Urinary bladder (tissue), 4 donors: ENCODE measurements around the gene HMCN2. TPM values are rescaled to one million over a fixed set of nuclear protein-coding genes. Genes with fewer than 3 reads are reported as not detected.

ENCODE experiments used
- DNase-seq: peaks from one replicate; pipeline ENCODE4 v3.0.0-alpha.2; 2015; ENCODE audit errors: extremely low spot score
- H3K27ac ChIP-seq: one replicate; pipeline ENCODE4 v1.5.1; 2013; ENCODE audit warnings: low read depth, mild to moderate bottlenecking, moderate library complexity
- H3K36me3 ChIP-seq: one replicate; pipeline ENCODE4 v1.6.1; 2013; ENCODE audit warnings: mild to moderate bottlenecking, moderate library complexity; ENCODE audit not compliant: insufficient read depth
- H3K4me1 ChIP-seq: one replicate; pipeline ENCODE4 v1.6.1; 2013; ENCODE audit warnings: mild to moderate bottlenecking, moderate library complexity; ENCODE audit not compliant: insufficient read depth
- H3K4me3 ChIP-seq: one replicate; pipeline ENCODE4 v1.5.1; 2013; ENCODE audit warnings: low read depth, low read length
- WGBS: extraction: QIAGEN DNeasy Blood & Tissue Kit; methylation state at CpG from one replicate; pipeline ENCODE4 v1.1.7; 2013; 5-methylcytosine and 5-hydroxymethylcytosine counted together
- polyA plus RNA-seq: library from polyadenylated mRNA; stranded (reverse); fragments of 200-250 nt; gene quantifications from one replicate; pipeline ENCODE4 v1.2.3, GENCODE V29; 2013
- total RNA-seq: library from RNA; depleted of rRNA; stranded (reverse); fragments of >200 nt; gene quantifications from one replicate; pipeline ENCODE4 v1.2.3, GENCODE V29; 2014
- donor health status: healthy with polysubstance abuse.
- donor health status: healthy.

HMCN2 gene
- total and polyA plus RNA-seq, 2 donors: 14.6 to 15.9 TPM

DNA sequence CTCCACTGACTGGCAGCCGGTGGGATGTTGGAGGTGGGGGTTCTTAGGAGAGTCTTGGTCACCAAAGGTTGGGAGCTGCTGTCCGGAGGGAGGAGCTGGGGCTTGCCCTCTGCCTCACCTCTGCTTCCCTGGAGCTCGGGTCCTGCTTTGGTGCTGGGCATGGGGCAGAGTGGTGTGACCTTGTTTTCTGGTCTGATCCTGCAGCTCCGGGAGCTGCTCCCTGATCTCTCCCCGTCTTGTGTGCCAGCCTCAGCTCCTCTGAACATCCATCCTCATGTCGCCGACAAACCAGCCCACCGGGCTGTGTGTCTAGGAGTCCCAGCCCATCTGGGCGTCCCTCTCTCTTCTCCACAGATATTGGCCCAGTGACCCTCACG, 18.7 kb downstream of the HMCN2 start:
- WGBS: 80% methylated on average over 10 of the region's 10 CpGs
- no peak overlapping the region for H3K27ac ChIP-seq

DNA sequence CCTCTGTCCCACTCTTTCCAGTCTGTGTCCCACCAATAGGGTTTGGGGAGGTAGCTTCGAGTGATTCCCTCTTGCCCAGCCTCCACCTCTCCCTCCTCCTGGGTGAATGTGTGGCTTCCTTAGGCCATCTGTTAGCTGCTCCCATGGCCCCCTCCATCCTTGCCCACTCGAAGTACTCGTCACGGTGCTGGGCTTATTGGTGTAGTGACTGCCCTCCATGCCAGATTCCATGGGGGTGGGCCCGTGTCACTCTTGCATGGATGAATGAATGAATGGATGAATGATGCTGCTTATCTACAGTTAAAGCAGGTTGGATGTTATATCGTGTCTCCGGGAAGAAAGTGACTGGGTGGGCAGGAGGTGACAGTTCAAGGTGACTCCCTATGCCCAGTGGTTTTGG, 19.1 kb downstream of the HMCN2 start:
- no peak overlapping the region for H3K27ac ChIP-seq

More for the DNA sequence above, 18.7 kb downstream of the HMCN2 start:
- Histone ChIP-seq H3K4me1 (no peaks in the 10 kb centered on the region), H3K4me3 (no peak overlapping the region), H3K36me3 (no peaks in the 10 kb centered on the region)
- no peak for DNase-seq

DNA sequence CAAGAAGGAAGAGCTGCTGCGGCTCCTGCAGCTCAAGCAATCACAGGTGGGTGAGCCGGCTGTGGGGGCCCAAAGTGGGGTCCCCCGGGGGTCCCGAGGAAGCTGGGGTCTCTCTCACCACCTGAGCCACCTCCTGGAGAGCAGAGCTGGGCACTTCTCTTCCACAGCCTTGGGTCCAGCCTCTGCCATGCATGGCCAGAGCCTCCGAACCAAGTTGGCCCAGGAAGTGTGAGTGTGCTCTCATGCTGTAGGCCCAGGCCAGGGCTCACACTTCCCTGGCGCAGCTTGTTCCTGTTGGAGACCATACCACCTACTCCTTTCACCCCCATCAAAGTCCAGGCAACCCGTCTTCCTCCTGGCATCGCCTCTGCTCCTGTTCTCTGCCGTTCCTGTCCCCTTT, 19.7 kb downstream of the HMCN2 start:
- H3K4me1 ChIP-seq: no peaks in the 10 kb centered on the region
- no peak overlapping the region for H3K27ac ChIP-seq
- 80% methylated on average over 9 of the region's 9 CpGs for WGBS
- no peaks in the 10 kb centered on the region for H3K36me3 ChIP-seq
- H3K4me3 ChIP-seq: no peak overlapping the region
- no peak for DNase-seq

More for the DNA sequence above, 19.1 kb downstream of the HMCN2 start:
- no peak for DNase-seq
- H3K4me3 ChIP-seq: no peak overlapping the region
- H3K4me1 ChIP-seq: no peaks in the 10 kb centered on the region
- 93% methylated on average over 7 of the region's 7 CpGs for WGBS
- no peaks in the 10 kb centered on the region for H3K36me3 ChIP-seq

- no peak for DNase-seq
- WGBS: 89% methylated on average over 17 of the region's 17 CpGs
- H3K27ac ChIP-seq: no peak overlapping the region
- H3K4me1 ChIP-seq: no peaks in the 10 kb centered on the region
- no peak overlapping the region for H3K4me3 ChIP-seq
- H3K36me3 ChIP-seq: no peaks in the 10 kb centered on the region
These were observed 20.7 kb downstream of the HMCN2 start for GRCh38 chr9:130286072-130286770.

GRCh38 chr9:130286781-130287428, 21.3 kb downstream of the HMCN2 start:
- no peak overlapping the region for H3K4me3 ChIP-seq
- no peak for DNase-seq
- H3K4me1 ChIP-seq: no peaks in the 10 kb centered on the region
- H3K27ac ChIP-seq: no peak overlapping the region
- H3K36me3 ChIP-seq: no peaks in the 10 kb centered on the region
- 88% methylated on average over 20 of the region's 20 CpGs for WGBS

GRCh38 chr9:130287736-130288135, 22.2 kb downstream of the HMCN2 start:
- 33% methylated on average over 6 of the region's 6 CpGs for WGBS
- no peak for DNase-seq
- Histone ChIP-seq H3K36me3 (no peaks in the 10 kb centered on the region), H3K4me3 (no peak overlapping the region), H3K4me1 (no peaks in the 10 kb centered on the region), H3K27ac (no peak overlapping the region)

DNA sequence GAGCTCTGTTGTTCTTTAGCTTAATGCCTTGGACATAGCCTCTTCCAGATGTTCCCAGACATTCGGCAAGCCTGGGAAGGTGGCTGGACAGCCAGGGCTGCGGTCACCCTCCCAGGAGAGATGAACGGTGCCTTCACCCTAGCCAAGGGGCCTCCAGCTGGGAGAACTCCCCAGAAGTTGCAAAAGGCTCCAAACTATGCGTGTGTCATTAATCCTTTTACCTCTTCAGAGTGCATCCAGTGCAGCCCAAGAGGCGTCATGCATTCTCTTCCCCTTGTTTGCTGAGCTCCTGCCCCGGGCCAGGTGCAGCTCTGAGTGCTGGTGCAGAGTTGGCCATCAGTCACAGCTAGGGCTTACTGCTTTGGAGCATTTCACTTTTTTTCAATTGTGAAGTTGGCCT, 22.8 kb downstream of the HMCN2 start:
- Histone ChIP-seq H3K27ac (no peak overlapping the region), H3K36me3 (no peaks in the 10 kb centered on the region), H3K4me3 (no peak overlapping the region), H3K4me1 (no peaks in the 10 kb centered on the region)
- WGBS: 62% methylated on average over 6 of the region's 6 CpGs
- DNase-seq: no peak

DNA sequence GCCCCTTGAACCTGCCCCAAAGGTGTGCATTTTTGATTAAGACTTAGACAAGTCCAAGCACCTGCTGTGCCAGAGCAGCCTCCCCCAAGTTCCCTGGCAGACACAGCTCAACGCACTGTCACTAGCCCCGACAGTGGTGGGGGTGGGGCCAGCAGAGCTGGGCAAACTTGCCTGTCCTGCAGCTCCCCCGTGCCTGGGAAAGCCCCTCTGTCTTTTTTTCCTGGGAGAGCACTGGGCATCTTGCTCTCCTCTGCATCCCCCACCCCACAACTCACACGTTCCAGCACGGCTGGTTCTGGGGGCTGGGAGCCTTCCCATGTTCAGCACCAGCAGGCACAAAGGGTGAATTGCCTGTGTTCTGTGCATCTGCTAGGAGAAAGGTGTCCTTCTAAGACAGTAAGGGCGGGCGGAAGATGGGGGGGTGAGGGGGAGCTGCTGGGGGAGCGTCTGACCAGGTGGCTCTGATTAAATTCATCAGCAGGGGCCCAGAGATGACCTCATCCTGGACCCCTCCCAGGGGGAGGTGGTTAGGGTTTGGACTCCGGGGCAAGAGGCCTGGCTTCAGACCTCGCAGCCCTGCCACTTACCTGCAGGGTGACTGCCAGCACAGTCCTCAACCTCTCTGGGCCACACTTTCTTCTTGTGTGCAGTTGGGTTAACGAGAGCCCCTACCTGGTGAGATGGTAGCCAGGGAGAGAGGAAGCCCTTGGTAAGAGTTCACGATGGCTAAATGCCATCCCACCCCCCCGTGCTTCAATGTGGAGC, 23.5 kb downstream of the HMCN2 start:
- no peak for DNase-seq
- no peak overlapping the region for H3K4me3 ChIP-seq
- H3K27ac ChIP-seq: no peak overlapping the region
- no peaks in the 10 kb centered on the region for H3K36me3 ChIP-seq
- H3K4me1 ChIP-seq: no peaks in the 10 kb centered on the region
- WGBS: 53% methylated on average over 13 of the region's 13 CpGs

DNA sequence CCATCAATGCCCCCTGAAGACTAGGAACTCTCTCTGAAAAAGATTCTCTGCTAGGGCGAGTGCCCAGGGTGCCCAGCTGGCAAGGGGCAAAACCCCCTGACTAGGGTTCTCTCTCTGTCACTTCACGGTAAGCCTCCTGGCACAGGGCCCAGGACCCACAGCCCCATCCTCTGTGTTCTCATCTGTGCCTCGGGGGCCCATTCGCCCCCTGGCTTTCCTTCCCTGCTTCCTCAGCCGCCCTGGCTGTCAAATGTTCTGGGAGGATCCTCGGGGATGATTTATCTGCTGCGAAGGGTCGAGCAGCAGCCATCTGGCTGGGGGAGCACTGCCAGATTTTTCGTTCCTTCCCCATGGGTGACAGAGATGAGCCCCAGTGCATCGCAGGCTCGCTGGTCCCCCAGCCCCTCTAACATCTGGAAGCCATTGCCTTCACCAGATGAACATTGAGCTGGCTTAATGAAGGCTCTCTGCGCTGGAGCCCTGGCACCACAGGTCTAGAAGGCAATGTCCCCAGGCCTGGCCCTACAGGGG, 24.2 kb downstream of the HMCN2 start:
- 54% methylated on average over 12 of the region's 12 CpGs for WGBS
- Histone ChIP-seq H3K36me3 (no peaks in the 10 kb centered on the region), H3K4me1 (no peaks in the 10 kb centered on the region), H3K27ac (no peak overlapping the region), H3K4me3 (no peak overlapping the region)
- no peak for DNase-seq

DNA sequence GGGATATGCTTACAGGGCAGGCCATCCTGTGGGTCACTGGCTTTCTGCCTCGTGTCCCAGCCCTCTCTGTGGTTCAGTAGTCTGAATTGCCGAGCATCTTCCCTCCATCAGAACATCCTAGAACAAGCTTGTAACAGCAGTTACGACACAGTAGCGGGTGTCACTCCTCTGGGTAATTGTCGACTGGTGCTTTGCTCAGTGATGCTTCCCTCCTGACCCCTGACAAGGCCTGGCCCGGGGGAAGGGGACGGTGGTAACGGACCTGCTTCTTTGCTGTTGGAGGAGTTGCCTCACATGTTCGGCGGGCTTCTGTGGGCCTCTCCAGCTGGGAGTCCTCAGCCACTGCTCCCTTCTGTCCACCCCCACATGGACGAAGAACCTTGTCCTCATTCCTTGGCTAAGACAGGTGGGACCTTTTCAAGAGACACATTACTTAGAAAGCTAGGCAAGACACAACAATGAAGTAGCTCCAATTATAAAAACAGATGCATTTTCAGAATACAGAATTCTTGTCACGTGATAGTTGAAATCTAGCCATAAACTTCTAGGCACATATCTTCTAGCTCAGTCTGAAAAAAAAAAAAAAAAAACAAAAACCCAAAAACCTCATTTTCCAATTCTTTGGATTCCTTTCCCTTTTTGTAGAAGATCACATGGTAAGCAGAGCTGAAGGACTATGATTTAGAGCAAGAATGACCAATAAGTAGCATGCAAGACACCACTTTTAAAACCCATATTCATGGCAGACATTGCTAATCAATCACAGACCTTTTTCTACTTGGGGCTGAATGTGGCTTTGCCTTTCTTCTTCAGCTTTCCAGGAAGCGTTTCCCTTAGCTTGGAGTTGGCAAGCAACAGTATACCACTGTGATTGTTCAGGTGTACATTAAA, 25.0 kb downstream of the HMCN2 start:
- H3K27ac ChIP-seq: no peak overlapping the region
- 60% methylated on average over 13 of the region's 13 CpGs for WGBS
- H3K4me3 ChIP-seq: no peak overlapping the region
- H3K36me3 ChIP-seq: no peaks in the 10 kb centered on the region
- no peak for DNase-seq
- H3K4me1 ChIP-seq: no peaks in the 10 kb centered on the region

DNA sequence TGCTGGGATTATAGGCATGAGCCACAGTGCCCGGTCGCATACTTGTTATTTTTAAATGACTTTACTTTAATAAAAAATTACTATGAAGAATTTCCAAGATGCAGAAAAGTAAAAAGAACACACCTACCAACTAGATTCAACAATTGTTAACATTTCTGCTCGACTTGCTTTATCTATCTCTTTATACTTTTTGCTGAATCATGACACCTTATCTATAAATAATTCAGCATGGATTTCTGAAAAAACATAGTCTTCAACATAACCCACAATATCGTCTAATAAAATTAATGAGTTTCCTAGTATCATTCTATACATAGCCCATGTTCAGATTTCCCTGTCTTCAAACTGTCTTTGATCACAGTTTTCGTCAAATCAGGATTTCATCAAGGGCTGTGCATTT, 25.9 kb downstream of the HMCN2 start:
- no peak overlapping the region for H3K27ac ChIP-seq
- H3K4me3 ChIP-seq: no peak overlapping the region
- no peak for DNase-seq
- H3K36me3 ChIP-seq: no peaks in the 10 kb centered on the region
- WGBS: 56% methylated on average over 5 of the region's 5 CpGs
- no peaks in the 10 kb centered on the region for H3K4me1 ChIP-seq

DNA sequence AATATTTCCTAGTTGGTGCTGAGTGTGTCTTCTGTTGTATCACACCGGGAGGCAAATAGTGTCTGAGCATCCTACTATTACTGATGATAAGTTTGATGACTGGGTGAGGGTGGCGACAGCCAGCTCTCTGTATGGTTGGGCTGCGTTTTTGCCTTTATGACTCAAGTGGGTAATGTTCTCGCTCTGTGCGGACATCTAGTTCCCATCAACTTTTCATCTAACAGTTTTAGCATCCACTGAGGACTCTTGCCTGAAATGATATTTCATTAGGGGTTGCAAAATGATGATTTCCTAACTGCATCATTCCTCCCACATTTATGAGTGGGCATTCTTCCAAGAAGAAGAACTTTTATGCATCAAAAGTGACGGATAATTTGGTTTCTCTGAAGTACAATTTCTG, 26.5 kb downstream of the HMCN2 start:
- Histone ChIP-seq H3K27ac (no peak overlapping the region), H3K4me1 (no peaks in the 10 kb centered on the region), H3K4me3 (no peak overlapping the region), H3K36me3 (no peaks in the 10 kb centered on the region)
- WGBS: 66% methylated on average over 6 of the region's 6 CpGs
- DNase-seq: no peak

- WGBS: 85% methylated on average over 6 of the region's 6 CpGs
- DNase-seq: no peak
- Histone ChIP-seq H3K36me3 (no peaks in the 10 kb centered on the region), H3K27ac (no peak overlapping the region), H3K4me1 (no peaks in the 10 kb centered on the region), H3K4me3 (no peak overlapping the region)
These were observed 29.1 kb downstream of the HMCN2 start for GRCh38 chr9:130294664-130295063.
